ENCODE measurements around the gene MTCL1.

MTCL1 gene

GRCh38 chr18:8765783-8766463, 60.6 kb downstream of the MTCL1 start:
- no peak for TF ChIP-seq POLR2AphosphoS5 (IDR thresholded peaks at IDR 0.05; ENCODE audit: low read depth, low read length)
- no peak for TF ChIP-seq SIN3A (IDR thresholded peaks at IDR 0.05; ENCODE audit: borderline replicate concordance, insufficient read depth, low read length)
- TF ChIP-seq FOXP2 (optimal IDR thresholded peaks at IDR 0.05; ENCODE audit: borderline replicate concordance, extremely low read depth, extremely low read length, insufficient read depth) = no peak
- TF ChIP-seq REST (IDR thresholded peaks at IDR 0.05; ENCODE audit: insufficient read depth in 1 of 2, low read depth in 2 of 2, low read length in 2 of 2) = no peak
- no peak for TF ChIP-seq TAF1 (IDR thresholded peaks at IDR 0.05; ENCODE audit: borderline replicate concordance, insufficient read depth, low read length)

GRCh38 chr18:8766559-8767293, 61.4 kb downstream of the MTCL1 start:
- TF ChIP-seq REST (IDR thresholded peaks at IDR 0.05; ENCODE audit: insufficient read depth in 1 of 2, low read depth in 2 of 2, low read length in 2 of 2) = no peak
- TF ChIP-seq POLR2AphosphoS5 (IDR thresholded peaks at IDR 0.05; ENCODE audit: low read depth, low read length) = no peak
- TF ChIP-seq TAF1 (IDR thresholded peaks at IDR 0.05; ENCODE audit: borderline replicate concordance, insufficient read depth, low read length) = no peak
- no peak for TF ChIP-seq SIN3A (IDR thresholded peaks at IDR 0.05; ENCODE audit: borderline replicate concordance, insufficient read depth, low read length)
- TF ChIP-seq FOXP2 (optimal IDR thresholded peaks at IDR 0.05; ENCODE audit: borderline replicate concordance, extremely low read depth, extremely low read length, insufficient read depth) = no peak

DNA sequence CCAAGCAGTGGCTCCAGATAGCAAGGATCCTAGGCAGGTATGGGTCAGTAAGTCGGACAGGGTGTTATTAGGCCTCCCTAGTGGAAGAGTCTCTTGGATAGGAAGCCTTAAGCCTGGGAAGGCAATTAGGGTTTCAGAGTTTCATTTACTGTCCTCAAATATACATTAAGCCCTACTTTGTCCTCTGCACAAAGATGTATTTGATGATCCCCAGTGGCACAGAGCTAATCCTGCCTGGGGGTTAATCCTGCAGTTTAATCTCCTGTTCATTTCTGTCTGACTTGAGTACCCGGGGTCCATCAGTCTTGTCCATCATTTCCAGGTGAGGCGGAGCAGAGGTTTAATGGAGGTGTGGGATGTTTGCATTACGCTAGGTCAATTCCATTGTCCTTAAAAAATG, 62.0 kb downstream of the MTCL1 start:
- TF ChIP-seq FOXP2 (optimal IDR thresholded peaks at IDR 0.05; ENCODE audit: borderline replicate concordance, extremely low read depth, extremely low read length, insufficient read depth) (no peak), TAF1 (IDR thresholded peaks at IDR 0.05; ENCODE audit: borderline replicate concordance, insufficient read depth, low read length) (no peak), POLR2AphosphoS5 (IDR thresholded peaks at IDR 0.05; ENCODE audit: low read depth, low read length) (no peak), REST (IDR thresholded peaks at IDR 0.05; ENCODE audit: insufficient read depth in 1 of 2, low read depth in 2 of 2, low read length in 2 of 2) (no peak), SIN3A (IDR thresholded peaks at IDR 0.05; ENCODE audit: borderline replicate concordance, insufficient read depth, low read length) (no peak)

- TF ChIP-seq POLR2AphosphoS5 (IDR thresholded peaks at IDR 0.05; ENCODE audit: low read depth, low read length) = no peak
- no peak for TF ChIP-seq TAF1 (IDR thresholded peaks at IDR 0.05; ENCODE audit: borderline replicate concordance, insufficient read depth, low read length)
- TF ChIP-seq REST (IDR thresholded peaks at IDR 0.05; ENCODE audit: insufficient read depth in 1 of 2, low read depth in 2 of 2, low read length in 2 of 2) = no peak
- TF ChIP-seq FOXP2 (optimal IDR thresholded peaks at IDR 0.05; ENCODE audit: borderline replicate concordance, extremely low read depth, extremely low read length, insufficient read depth) = no peak
- no peak for TF ChIP-seq SIN3A (IDR thresholded peaks at IDR 0.05; ENCODE audit: borderline replicate concordance, insufficient read depth, low read length)
Measured at GRCh38 chr18:8769509-8770095, 64.2 kb downstream of the MTCL1 start.

All from PFSK-1 (cell line).